B cell (primary cell): ENCODE data around the gene MED27. TPM values are rescaled to one million over a fixed set of nuclear protein-coding genes. Genes with fewer than 3 reads are reported as not detected.

Experiments used
- ATAC-seq: fragments of 200-7000 bp; cut with Tn5 transposase; one replicate; pipeline ENCODE4 v1.10.0; 2021; ENCODE audit warnings: low read depth, mild to moderate bottlenecking, moderate number of reproducible peaks, moderate library complexity
- CTCF ChIA-PET: fragments of 350-600 bp; sonication (Branson Sonifier 250); formaldehyde crosslinking; loops from one replicate; lab custom pipeline; 2021; ENCODE audit warnings: antibody characterized with exemption, inconsistent platforms; lab: Charles Lee
- POLR2A ChIA-PET: fragments of 350-600 bp; sonication (Branson Sonifier 250); formaldehyde crosslinking; loops from one replicate; lab custom pipeline; 2021; ENCODE audit warnings: antibody characterized with exemption; lab: Charles Lee
- DNase-seq: peaks from one replicate; pipeline ENCODE4 v3.0.0; 2013
- H2AFZ ChIP-seq: 2 replicates; pipeline ENCODE4 v1.6.1; 2012; ENCODE audit warnings: mild to moderate bottlenecking, low read depth, low read length; ENCODE audit not compliant: insufficient read depth, poor library complexity, severe bottlenecking
- H3K27ac ChIP-seq, 2 donors: 1 replicate in 1 of 2; 2 replicates in 1 of 2; pipeline ENCODE4 v1.5.1; 2012 to 2013; ENCODE audit warnings: low read length in 2 of 2, mild to moderate bottlenecking in 2 of 2, moderate library complexity in 1 of 2
- H3K27me3 ChIP-seq, 4 experiments: fragments of 200-600 bp in 1 of 4; sonication (generic) in 1 of 4; replicated peaks in 1 of 4; 1 replicate in 2 of 4; 2 replicates in 2 of 4; pipeline versions ENCODE4 v1.6.1 to v1.7.0; 2013 to 2016; ENCODE audit warnings: low read length in 3 of 4, mild to moderate bottlenecking in 2 of 4, mixed read lengths in 1 of 4, moderate library complexity in 1 of 4; ENCODE audit not compliant: insufficient read depth in 4 of 4, control insufficient read depth in 3 of 4; ENCODE audit errors: control extremely low read depth in 1 of 4
- H3K36me3 ChIP-seq, 2 experiments: replicated peaks in 1 of 2; 1 replicate in 1 of 2; 2 replicates in 1 of 2; pipeline versions ENCODE4 v1.6.1 to v1.7.1; 2013; ENCODE audit warnings: low read length in 1 of 2; ENCODE audit not compliant: insufficient read depth in 2 of 2, control insufficient read depth in 1 of 2; ENCODE audit errors: control extremely low read depth in 1 of 2, extremely low read depth in 1 of 2
- H3K4me1 ChIP-seq, 2 donors: fragments of 200-600 bp in 1 of 2; sonication (generic) in 1 of 2; 1 replicate in 1 of 2; 2 replicates in 1 of 2; pipeline versions ENCODE4 v1.5.1 to v1.6.1; 2013 to 2017; ENCODE audit warnings: low read length in 2 of 2; ENCODE audit not compliant: control insufficient read depth in 2 of 2, insufficient read depth in 2 of 2
- H3K4me2 ChIP-seq: replicated peaks from 2 replicates; pipeline ENCODE3; 2012; ENCODE audit warnings: mild to moderate bottlenecking, low read depth, low read length; ENCODE audit not compliant: poor library complexity, severe bottlenecking
- H3K4me3 ChIP-seq, 5 experiments: fragments of 200-600 bp in 1 of 5; sonication (generic) in 1 of 5; 1 replicate in 3 of 5; 2 replicates in 2 of 5; pipeline versions ENCODE4 v1.5.1 to v1.7.0; 2011 to 2016; ENCODE audit warnings: low read length in 4 of 5, mild to moderate bottlenecking in 4 of 5, low read depth in 2 of 5, control low read depth in 1 of 5, moderate library complexity in 1 of 5; ENCODE audit not compliant: insufficient read depth in 1 of 5; ENCODE audit errors: control extremely low read depth in 1 of 5, extremely low read depth in 1 of 5
- H3K79me2 ChIP-seq: fragments of 200-600 bp; sonication (generic); one replicate; pipeline ENCODE4 v1.6.0; 2016; ENCODE audit warnings: low read length; ENCODE audit not compliant: control insufficient read depth, insufficient read depth
- H3K9ac ChIP-seq: fragments of 200-600 bp; sonication (generic); 2 replicates; pipeline ENCODE4 v1.6.1; 2017; ENCODE audit warnings: mild to moderate bottlenecking, low read length, moderate library complexity
- H3K9me3 ChIP-seq, 3 donors: one replicate each; pipeline versions ENCODE4 v1.6.1 to v1.7.1; 2013; ENCODE audit warnings: low read length in 2 of 3; ENCODE audit not compliant: control insufficient read depth in 2 of 3, insufficient read depth in 1 of 3; ENCODE audit errors: control extremely low read depth in 1 of 3
- H4K20me1 ChIP-seq: 2 replicates; pipeline ENCODE4 v1.6.0; 2012; ENCODE audit warnings: mild to moderate bottlenecking, low read length; ENCODE audit not compliant: insufficient read depth, control insufficient read depth, poor library complexity, severe bottlenecking
- H3K27ac Mint-ChIP-seq: one replicate; pipeline ENCODE4 v1.8.0; 2021; ENCODE audit warnings: mixed read lengths
- H3K27me3 Mint-ChIP-seq: one replicate; pipeline ENCODE4 v1.8.0; 2021; ENCODE audit warnings: mixed read lengths
- H3K4me1 Mint-ChIP-seq: one replicate; pipeline ENCODE4 v1.8.0; 2021; ENCODE audit warnings: mixed read lengths
- H3K4me3 Mint-ChIP-seq: one replicate; pipeline ENCODE4 v1.8.0; 2021; ENCODE audit warnings: mixed read lengths
- H3K9me3 Mint-ChIP-seq: one replicate; pipeline ENCODE4 v1.8.0; 2022; ENCODE audit warnings: mixed read lengths; ENCODE audit not compliant: insufficient read depth
- EZH2 ChIP-seq: IDR thresholded peaks from 2 replicates; pipeline ENCODE4 v1.6.1; 2012; ENCODE audit warnings: borderline replicate concordance, low read depth, mild to moderate bottlenecking, moderate library complexity, low read length; ENCODE audit not compliant: insufficient read depth, poor library complexity, severe bottlenecking
- WGBS: methylation state at CpG from one replicate; pipeline ENCODE4 v1.1.5; 2013; ENCODE audit warnings: missing lambda C conversion rate; ENCODE audit not compliant: insufficient coverage; 5-methylcytosine and 5-hydroxymethylcytosine counted together
- intact Hi-C: fragments of 100-400 bp; cut with micrococcal nuclease; formaldehyde crosslinking; loops from one replicate; pipeline ENCODE4 v1.10.0; 2022
- polyA plus RNA-seq: library from polyadenylated mRNA; depleted of rRNA; stranded (reverse); fragments of >200 nt; gene quantifications from 2 replicates; pipeline ENCODE4 v1.2.3, GENCODE V29; 2012
- total RNA-seq, 2 donors: library from RNA; stranded (reverse); fragments of 120-200 nt in 1 of 2; gene quantifications; 1 replicate in 1 of 2; 2 replicates in 1 of 2; pipeline versions ENCODE4 v1.2.3 to v1.2.4, GENCODE V29; 2013 to 2022
- TF ChIP-seq, protein P1 (sequence below): fragments of 200-600 bp; IDR thresholded peaks from one replicate; pipeline ENCODE4 v1.8.0; 2022; ENCODE audit warnings: antibody characterized with exemption, mild to moderate bottlenecking

MED27 gene
- total and polyA plus RNA-seq, 2 donors (not counting 1 experiment from before 2014, with no cell fraction given) = 17.4 to 17.7 TPM

GRCh38 chr9:131926360-131926922 lies 153.2 kb downstream of the MED27 start:
- no peak overlapping the region for H3K4me3 ChIP-seq
- intact Hi-C loops = no loop called here
- no peak overlapping the region for H3K4me2 ChIP-seq
- H3K27ac ChIP-seq = no peak overlapping the region
- ChIA-PET POLR2A (interaction anchor here (0.6 kb wide), 1 partner anchor 351 kb away, joined by 5 read pairs; no protein-coding TSS in a partner anchor), CTCF (no interaction called here)
- no peak overlapping the region for H3K4me3 Mint-ChIP-seq
- peaks cover 0 to 3% of the 10 kb centered on the region in 2 experiments for H3K36me3 ChIP-seq
- no peaks in the 10 kb centered on the region for H3K9me3 ChIP-seq
- DNase-seq (no peak), ATAC-seq (no peak)
- no peak overlapping the region for H2AFZ ChIP-seq
- no peaks in the 10 kb centered on the region for H3K4me1 Mint-ChIP-seq
- no peak for TF ChIP-seq EZH2
- TF ChIP-seq, protein P1, sequence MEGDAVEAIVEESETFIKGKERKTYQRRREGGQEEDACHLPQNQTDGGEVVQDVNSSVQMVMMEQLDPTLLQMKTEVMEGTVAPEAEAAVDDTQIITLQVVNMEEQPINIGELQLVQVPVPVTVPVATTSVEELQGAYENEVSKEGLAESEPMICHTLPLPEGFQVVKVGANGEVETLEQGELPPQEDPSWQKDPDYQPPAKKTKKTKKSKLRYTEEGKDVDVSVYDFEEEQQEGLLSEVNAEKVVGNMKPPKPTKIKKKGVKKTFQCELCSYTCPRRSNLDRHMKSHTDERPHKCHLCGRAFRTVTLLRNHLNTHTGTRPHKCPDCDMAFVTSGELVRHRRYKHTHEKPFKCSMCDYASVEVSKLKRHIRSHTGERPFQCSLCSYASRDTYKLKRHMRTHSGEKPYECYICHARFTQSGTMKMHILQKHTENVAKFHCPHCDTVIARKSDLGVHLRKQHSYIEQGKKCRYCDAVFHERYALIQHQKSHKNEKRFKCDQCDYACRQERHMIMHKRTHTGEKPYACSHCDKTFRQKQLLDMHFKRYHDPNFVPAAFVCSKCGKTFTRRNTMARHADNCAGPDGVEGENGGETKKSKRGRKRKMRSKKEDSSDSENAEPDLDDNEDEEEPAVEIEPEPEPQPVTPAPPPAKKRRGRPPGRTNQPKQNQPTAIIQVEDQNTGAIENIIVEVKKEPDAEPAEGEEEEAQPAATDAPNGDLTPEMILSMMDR = no peak
- H3K27me3 ChIP-seq = no peaks in the 10 kb centered on the region
- peaks cover 2% of the 10 kb centered on the region for H4K20me1 ChIP-seq
- no peak overlapping the region for H3K27ac Mint-ChIP-seq
- no peaks in the 10 kb centered on the region for H3K4me1 ChIP-seq
- no peaks in the 10 kb centered on the region for H3K9me3 Mint-ChIP-seq
- peaks cover 9% of the 10 kb centered on the region for H3K79me2 ChIP-seq
- no peak overlapping the region for H3K9ac ChIP-seq
- WGBS = 96% methylated on average over 4 of the region's 6 CpGs
- H3K27me3 Mint-ChIP-seq = no peaks in the 10 kb centered on the region

DNA sequence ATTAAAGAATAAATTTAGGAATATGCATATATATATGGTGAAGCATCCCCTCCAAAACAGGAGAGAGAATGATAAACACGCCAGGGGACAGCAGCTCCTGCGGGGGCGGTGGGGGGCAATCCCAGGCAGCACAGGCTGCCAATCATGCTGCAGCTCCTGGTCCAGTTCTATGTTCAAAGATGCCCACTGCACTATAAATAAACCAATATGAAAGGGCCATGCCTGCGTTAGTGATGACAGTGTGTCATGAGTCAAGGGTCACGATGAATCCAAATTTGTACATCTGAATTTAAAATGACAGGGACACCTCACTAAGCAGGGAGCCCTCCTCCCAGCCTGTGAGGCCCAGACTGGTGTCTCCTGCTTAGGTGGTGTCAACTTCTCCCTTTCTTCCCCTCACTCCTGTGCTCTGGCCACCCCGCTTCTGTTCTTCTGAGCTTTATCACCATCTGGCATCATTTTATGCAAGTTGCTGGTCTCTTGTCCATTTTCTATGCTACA lies 153.9 kb downstream of the MED27 start:
- H2AFZ ChIP-seq = no peak overlapping the region
- DNase-seq (no peak), ATAC-seq (no peak)
- H3K79me2 ChIP-seq = peaks cover 9% of the 10 kb centered on the region
- H3K36me3 ChIP-seq = peaks cover 0 to 3% of the 10 kb centered on the region in 2 experiments
- CTCF ChIA-PET = no interaction called here
- H4K20me1 ChIP-seq = peaks cover 2% of the 10 kb centered on the region
- no peaks in the 10 kb centered on the region for H3K4me1 ChIP-seq
- H3K27ac Mint-ChIP-seq = no peak overlapping the region
- no peak overlapping the region for H3K4me3 Mint-ChIP-seq
- H3K4me1 Mint-ChIP-seq = no peaks in the 10 kb centered on the region
- no peak overlapping the region for H3K4me2 ChIP-seq
- no peak overlapping the region for H3K27ac ChIP-seq
- no peaks in the 10 kb centered on the region for H3K9me3 Mint-ChIP-seq
- POLR2A ChIA-PET = interaction anchor here (0.6 kb wide), 1 partner anchor 352 kb away, joined by 5 read pairs; no protein-coding TSS in a partner anchor
- WGBS = 91% methylated on average over 3 of the region's 6 CpGs
- TF ChIP-seq, protein P1 = no peak
- no peak for TF ChIP-seq EZH2
- no peaks in the 10 kb centered on the region for H3K27me3 ChIP-seq
- no peaks in the 10 kb centered on the region for H3K9me3 ChIP-seq
- intact Hi-C loops = no loop called here
- H3K4me3 ChIP-seq = no peak overlapping the region
- no peaks in the 10 kb centered on the region for H3K27me3 Mint-ChIP-seq
- no peak overlapping the region for H3K9ac ChIP-seq
